NCI-H2196 (cell line): ENCODE results near the gene CCDC107.
"Not testable (repeated sequence)": the region's sequence is repeated elsewhere in the genome, so short reads cannot be mapped to it uniquely, and the experiment has no call there.

ENCODE experiments used
- DNase-seq: peaks from one replicate; lab custom pipeline; 2025; ENCODE audit not compliant: unreplicated experiment; lab: John Stamatoyannopoulos, UW

CCDC107 gene, protein sequence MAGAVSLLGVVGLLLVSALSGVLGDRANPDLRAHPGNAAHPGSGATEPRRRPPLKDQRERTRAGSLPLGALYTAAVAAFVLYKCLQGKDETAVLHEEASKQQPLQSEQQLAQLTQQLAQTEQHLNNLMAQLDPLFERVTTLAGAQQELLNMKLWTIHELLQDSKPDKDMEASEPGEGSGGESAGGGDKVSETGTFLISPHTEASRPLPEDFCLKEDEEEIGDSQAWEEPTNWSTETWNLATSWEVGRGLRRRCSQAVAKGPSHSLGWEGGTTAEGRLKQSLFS

DNA sequence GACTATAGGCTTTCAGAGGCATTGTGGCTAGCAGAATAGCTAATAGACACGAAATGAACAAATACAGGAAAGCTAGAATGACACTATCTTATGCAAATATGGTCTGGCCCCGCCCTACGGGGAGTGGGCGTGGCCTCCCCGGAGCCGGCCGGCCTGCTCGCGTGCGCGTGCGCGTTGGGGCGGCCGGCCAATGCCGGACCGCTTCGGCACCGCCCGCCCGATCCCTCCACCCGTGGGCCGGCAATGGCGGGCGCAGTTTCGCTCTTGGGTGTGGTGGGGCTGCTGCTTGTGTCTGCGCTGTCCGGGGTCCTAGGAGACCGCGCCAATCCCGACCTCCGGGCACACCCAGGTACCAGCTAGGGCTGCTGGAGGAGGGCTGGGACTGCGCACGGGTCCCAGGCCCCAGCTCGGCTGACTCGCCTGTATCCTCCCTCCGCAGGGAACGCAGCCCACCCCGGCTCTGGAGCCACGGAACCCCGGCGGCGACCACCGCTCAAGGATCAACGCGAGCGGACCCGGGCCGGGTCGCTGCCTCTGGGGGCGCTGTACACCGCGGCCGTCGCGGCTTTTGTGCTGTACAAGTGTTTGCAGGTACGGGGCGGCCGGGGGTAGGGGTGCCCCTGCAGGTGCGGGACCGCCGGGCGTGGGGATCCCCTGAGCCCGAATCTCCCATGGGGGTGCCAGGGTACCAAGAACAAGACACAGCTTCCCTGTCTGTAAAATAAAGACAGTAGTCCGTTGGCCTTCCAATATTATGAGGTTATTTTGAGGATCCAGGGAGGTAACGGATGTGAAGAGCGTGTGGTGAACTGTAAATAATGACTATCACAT lies at the start of gene CCDC107:
CCDC107 (plus strand) TSS at position 156 of the 831 bp plus-strand sequence; CDS start at position 244, 88 bp downstream.
- peak; percentile 91 for DNase-seq

DNA sequence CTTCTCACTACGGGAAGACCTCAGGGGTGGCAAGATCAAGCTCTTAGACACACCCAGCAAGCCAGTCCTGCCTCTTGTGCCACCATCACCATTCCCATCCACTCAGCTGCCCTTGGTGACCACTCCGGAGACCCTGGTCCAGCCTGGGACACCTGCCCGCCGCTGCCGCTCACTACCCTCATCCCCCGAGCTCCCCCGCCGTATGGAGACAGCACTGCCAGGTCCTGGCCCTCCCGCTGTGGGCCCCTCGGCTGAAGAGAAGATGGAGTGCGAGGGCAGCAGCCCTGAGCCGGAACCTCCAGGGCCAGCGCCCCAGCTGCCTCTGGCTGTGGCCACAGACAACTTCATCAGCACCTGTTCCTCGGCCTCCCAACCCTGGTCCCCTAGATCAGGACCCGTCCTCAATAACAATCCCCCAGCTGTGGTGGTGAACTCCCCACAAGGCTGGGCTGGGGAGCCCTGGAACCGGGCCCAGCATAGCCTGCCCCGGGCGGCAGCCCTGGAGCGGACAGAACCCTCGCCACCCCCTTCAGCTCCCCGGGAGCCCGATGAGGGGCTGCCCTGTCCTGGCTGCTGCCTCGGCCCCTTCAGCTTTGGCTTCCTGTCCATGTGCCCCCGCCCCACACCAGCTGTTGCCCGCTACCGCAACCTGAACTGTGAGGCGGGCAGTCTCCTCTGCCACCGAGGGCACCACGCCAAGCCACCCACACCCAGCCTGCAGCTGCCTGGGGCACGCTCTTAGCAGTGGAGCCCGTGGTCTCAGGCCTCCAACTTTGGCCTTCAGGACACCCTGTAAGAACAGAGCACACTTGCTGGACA lies 48.9 kb upstream of the CCDC107 start:
- no peak for DNase-seq

DNA sequence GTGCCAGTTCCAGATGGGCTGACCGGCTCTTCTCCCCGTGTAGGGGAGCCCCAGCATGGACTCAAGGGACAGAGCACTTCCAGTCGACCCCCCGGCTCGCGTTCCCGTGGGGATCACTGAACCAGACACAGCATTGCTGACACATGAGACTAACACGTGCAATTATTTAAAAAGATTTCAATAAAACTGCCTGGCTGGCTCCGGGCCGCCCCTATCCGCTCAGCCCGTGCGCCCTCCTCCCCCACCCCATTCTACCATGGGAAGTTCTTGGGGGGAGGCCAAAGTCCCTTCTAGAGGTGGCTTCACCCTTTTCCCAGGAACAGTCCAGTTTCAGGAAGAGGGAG lies 48.3 kb upstream of the CCDC107 start:
- DNase-seq: no peak

DNA sequence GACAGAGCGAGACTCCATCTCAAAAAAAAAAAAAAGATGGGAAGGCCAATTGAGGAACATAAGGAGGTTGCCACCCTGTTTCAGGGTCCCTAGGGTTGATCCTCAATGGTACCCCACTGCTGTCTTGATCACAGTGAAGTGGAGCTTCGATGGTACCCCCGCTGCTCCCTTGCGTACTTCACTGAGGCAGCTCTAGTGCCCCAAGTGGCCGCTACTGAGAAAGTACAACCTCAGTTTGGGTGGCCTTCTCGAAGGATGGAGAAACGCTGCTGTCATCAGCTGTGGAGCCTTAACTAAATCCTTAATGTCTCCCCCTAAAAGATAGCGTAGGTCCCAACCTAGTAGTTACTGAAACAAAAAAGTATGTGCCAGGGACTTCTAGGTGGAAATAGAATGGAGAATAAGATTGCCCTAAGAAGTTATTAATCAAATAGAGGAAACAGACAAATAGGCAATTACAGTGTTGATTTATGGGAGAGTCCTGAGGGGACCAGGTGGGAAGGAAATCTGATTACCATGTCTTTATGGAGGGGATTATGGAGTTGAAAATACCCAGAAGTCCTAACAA lies 46.8 kb upstream of the CCDC107 start:
- DNase-seq: no peak

DNA sequence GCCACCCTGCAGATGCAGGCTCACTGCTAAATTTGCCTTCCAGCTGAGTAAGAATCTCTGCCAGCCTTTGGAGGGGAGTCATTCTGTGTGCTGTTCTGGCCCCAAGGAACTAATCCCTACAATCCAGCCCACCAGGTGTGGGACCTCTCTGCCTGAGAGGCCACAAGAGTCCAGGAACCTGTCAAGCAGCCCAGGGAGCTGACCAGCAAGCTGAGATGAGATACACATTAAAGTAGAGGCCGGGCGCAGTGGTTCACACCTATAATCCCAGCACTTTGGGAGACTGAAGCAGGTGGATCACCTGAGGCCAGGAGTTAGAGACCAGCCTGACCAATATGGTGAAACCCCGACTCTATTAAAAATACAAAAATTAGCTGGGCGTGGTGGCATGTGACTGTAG lies 46.0 kb upstream of the CCDC107 start:
- not testable (repeated sequence) for DNase-seq

GRCh38 chr9:35612843-35613242 lies 45.2 kb upstream of the CCDC107 start:
- DNase-seq: no peak

GRCh38 chr9:35615981-35616680 lies 42.0 kb upstream of the CCDC107 start:
- no peak for DNase-seq

- DNase-seq: no peak
Measured at GRCh38 chr9:35616681-35617459, 41.2 kb upstream of the CCDC107 start.

- no peak for DNase-seq
Measured at GRCh38 chr9:35617548-35617947, 40.5 kb upstream of the CCDC107 start.

- DNase-seq: no peak
Measured at GRCh38 chr9:35618325-35618727, 39.8 kb upstream of the CCDC107 start, which contains the start of gene CD72. TSS of gene CD72 (minus strand) at chr9:35618413. CDS start at chr9:35618303, 110 bp downstream.

GRCh38 chr9:35618854-35619799 lies 39.0 kb upstream of the CCDC107 start:
- no peak for DNase-seq

DNA sequence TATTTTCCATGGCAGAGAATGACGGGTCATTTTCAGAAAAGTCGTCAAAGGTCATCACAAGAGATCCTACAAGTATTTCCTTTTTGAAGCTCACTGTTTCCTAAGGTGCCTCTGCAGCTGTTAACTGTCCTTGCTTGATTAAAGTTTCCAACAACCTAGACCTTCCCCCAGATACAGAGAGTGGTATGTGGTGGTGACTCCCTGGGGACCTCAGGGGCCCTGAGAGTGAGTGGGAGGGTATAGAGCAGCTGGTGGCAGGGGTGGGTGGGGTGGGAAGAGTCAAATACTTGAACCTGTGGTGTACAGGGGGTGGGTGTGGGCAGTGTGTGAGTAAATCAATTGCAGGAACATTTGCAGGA lies 38.3 kb upstream of the CCDC107 start:
- no peak for DNase-seq

DNA sequence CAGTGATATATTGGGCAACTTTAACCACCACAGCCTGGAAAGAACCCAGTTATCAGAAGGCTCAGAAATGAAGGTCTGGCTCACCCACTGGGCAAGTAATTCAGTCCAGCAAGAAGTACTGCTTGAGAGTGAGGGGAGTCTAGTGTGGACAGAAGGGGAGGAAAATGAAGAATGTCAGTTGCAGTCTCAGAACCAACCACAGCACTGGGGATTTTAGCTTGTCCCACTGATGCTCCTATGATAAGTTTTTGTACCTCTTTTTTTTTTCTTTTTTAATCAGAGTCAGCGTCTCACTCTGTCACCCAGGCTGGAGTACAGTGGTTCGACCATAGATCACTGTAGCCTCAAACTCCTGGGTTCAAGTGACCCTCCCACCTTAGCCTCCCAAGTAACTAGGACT lies 30.5 kb upstream of the CCDC107 start:
- DNase-seq: no peak

- DNase-seq: no peak
Measured at GRCh38 chr9:35628389-35628991, 29.6 kb upstream of the CCDC107 start.

- DNase-seq: no peak
Measured at GRCh38 chr9:35629597-35629996, 28.5 kb upstream of the CCDC107 start.

- no peak for DNase-seq
Measured at GRCh38 chr9:35635730-35636129, 22.4 kb upstream of the CCDC107 start.

- no peak for DNase-seq
Measured at GRCh38 chr9:35636135-35636876, 21.8 kb upstream of the CCDC107 start.

GRCh38 chr9:35636877-35637246 lies 21.2 kb upstream of the CCDC107 start:
- not testable (repeated sequence) for DNase-seq
